SK-N-SH treated with all-trans-retinoic acid at 6 μM for 48 hours (cell line): Measurements from ENCODE around the gene NEU2.

ENCODE experiments used
- ATAC-seq: fragments of 200-7000 bp; cut with Tn5 transposase; 3 replicates; pipeline ENCODE4 v1.9.1; 2020; ENCODE audit warnings: mild to moderate bottlenecking, moderate library complexity
- ARNTL ChIP-seq: fragments of 450-650 bp; formaldehyde crosslinking; IDR thresholded peaks from 2 replicates; pipeline ENCODE4 v1.5.0; 2020; ENCODE audit warnings: low read depth, mild to moderate bottlenecking, moderate library complexity, borderline replicate concordance
- BACH2 ChIP-seq: fragments of 250-450 bp; sonication (Bioruptor Pico); IDR thresholded peaks from 2 replicates; pipeline ENCODE4 v1.9.0; 2021; ENCODE audit warnings: mild to moderate bottlenecking, borderline replicate concordance
- CSDC2 ChIP-seq: fragments of 250-450 bp; sonication (Bioruptor Pico); IDR thresholded peaks from 2 replicates; pipeline ENCODE4 v1.5.0; 2020; ENCODE audit warnings: mild to moderate bottlenecking, moderate library complexity
- ESRRG ChIP-seq: fragments of 250-450 bp; sonication (Bioruptor Pico); IDR thresholded peaks from 2 replicates; pipeline ENCODE4 v1.6.1; 2021; ENCODE audit warnings: mild to moderate bottlenecking
- GLIS3 ChIP-seq: fragments of 250-450 bp; sonication (Bioruptor Pico); IDR thresholded peaks from 2 replicates; pipeline ENCODE4 v1.5.0; 2020; ENCODE audit warnings: mild to moderate bottlenecking, moderate library complexity
- ISL1 ChIP-seq: fragments of 250-450 bp; sonication (Bioruptor Pico); IDR thresholded peaks from 2 replicates; pipeline ENCODE4 v2.1.2; 2022; ENCODE audit warnings: mild to moderate bottlenecking, moderate library complexity
- OSR1 ChIP-seq: fragments of 250-450 bp; sonication (Bioruptor Pico); IDR thresholded peaks from 2 replicates; pipeline ENCODE4 v1.8.0; 2022; ENCODE audit warnings: moderate library complexity, mild to moderate bottlenecking, inconsistent platforms
- PPARA ChIP-seq: fragments of 250-450 bp; sonication (Bioruptor Pico); IDR thresholded peaks from 2 replicates; pipeline ENCODE4 v1.5.0; 2020; ENCODE audit warnings: mild to moderate bottlenecking, borderline replicate concordance
- RARB ChIP-seq: fragments of 250-450 bp; sonication (Bioruptor Pico); IDR thresholded peaks from 2 replicates; pipeline ENCODE4 v1.8.0; 2021; ENCODE audit warnings: mild to moderate bottlenecking, moderate library complexity
- SNAI2 ChIP-seq: fragments of 250-450 bp; sonication (Bioruptor Pico); IDR thresholded peaks from 2 replicates; pipeline ENCODE4 v1.5.0; 2020; ENCODE audit warnings: mild to moderate bottlenecking, moderate library complexity
- TCF4 ChIP-seq: fragments of 250-450 bp; sonication (Bioruptor Pico); IDR thresholded peaks from 2 replicates; pipeline ENCODE4 v1.8.0; 2021; ENCODE audit warnings: mild to moderate bottlenecking, moderate library complexity, borderline replicate concordance
- TOX ChIP-seq: fragments of 250-450 bp; sonication (Bioruptor Pico); IDR thresholded peaks from 2 replicates; pipeline ENCODE4 v1.8.0; 2021; ENCODE audit warnings: mild to moderate bottlenecking, moderate library complexity, borderline replicate concordance
- ZC3H10 ChIP-seq: fragments of 250-450 bp; sonication (Bioruptor Pico); IDR thresholded peaks from 2 replicates; pipeline ENCODE4 v1.5.1; 2021; ENCODE audit warnings: mild to moderate bottlenecking, moderate library complexity
- ZFP3 ChIP-seq: fragments of 250-450 bp; sonication (Bioruptor Pico); IDR thresholded peaks from 2 replicates; pipeline ENCODE4 v1.5.0; 2020; ENCODE audit warnings: mild to moderate bottlenecking, moderate library complexity
- ZFP30 ChIP-seq: fragments of 450-650 bp; formaldehyde crosslinking; IDR thresholded peaks from 2 replicates; pipeline ENCODE4 v1.5.0; 2022; ENCODE audit warnings: mild to moderate bottlenecking, moderate library complexity
- ZNF565 ChIP-seq: fragments of 450-650 bp; formaldehyde crosslinking; conservative IDR thresholded peaks from 2 replicates; pipeline ENCODE4 v1.5.0; 2020; ENCODE audit warnings: low read depth, mild to moderate bottlenecking, moderate library complexity
- ZNF8 ChIP-seq: fragments of 450-650 bp; formaldehyde crosslinking; IDR thresholded peaks from 2 replicates; pipeline ENCODE4 v1.5.0; 2020; ENCODE audit warnings: mild to moderate bottlenecking, moderate library complexity
- TF ChIP-seq, protein P1 (sequence below): fragments of 250-450 bp; sonication (Bioruptor Pico); IDR thresholded peaks from 2 replicates; pipeline ENCODE4 v1.8.0; 2020; ENCODE audit warnings: mild to moderate bottlenecking, moderate library complexity, borderline replicate concordance
- TF ChIP-seq, protein P2 (sequence below): fragments of 250-450 bp; sonication (Bioruptor Pico); IDR thresholded peaks from 2 replicates; pipeline ENCODE4 v1.5.1; 2021; ENCODE audit warnings: mild to moderate bottlenecking, moderate library complexity
- TF ChIP-seq, protein P3 (sequence below): fragments of 250-450 bp; sonication (Bioruptor Pico); IDR thresholded peaks from 2 replicates; pipeline ENCODE4 v1.5.0; 2020; ENCODE audit warnings: mild to moderate bottlenecking, moderate library complexity

NEU2 gene

DNA sequence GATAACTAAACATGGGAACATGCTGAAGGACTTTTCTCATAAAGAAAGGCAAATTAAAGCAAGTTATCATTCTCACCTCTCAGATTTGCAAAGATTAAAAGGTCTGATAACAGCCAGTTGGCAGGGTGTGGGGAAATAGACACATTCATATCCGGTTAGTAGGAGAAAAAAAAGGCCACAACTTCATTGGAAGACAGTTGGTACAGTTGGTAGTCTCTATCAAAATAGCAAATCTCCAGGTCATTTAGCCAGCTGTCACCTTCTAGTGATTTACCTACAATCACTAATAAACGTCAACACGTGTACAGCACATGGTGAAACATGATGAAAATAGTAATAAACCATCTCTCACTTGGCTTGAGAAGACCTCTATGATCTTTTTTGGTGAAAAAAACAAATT, 44.3 kb downstream of the NEU2 start:
- TF ChIP-seq PPARA (CRISPR knock-in tag) (no peak), ZFP30 (no peak), ARNTL (CRISPR knock-in tag) (no peak)
- ATAC-seq, result no peak

DNA sequence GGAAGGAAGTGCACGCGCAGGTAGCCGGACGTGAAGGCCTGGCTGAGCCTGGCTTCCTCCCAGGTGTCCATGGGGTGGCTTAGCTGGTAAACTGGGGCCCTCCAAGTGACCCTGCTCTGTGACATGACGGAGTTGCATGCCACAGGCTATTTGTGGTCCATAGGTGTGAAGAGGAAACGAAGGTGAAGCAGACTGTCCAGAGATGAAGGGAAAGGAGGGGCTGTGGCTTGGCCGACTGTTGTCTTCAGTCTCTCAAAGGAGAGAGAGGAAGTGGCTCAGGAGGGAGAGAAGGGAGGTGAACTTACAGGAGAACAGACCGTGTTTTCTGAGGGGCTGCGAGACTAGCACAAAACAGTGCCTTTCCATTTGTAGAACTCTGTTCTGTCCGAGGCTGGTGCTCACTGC, 47.0 kb downstream of the NEU2 start:
- no peak for ATAC-seq
- TF ChIP-seq, protein P1, sequence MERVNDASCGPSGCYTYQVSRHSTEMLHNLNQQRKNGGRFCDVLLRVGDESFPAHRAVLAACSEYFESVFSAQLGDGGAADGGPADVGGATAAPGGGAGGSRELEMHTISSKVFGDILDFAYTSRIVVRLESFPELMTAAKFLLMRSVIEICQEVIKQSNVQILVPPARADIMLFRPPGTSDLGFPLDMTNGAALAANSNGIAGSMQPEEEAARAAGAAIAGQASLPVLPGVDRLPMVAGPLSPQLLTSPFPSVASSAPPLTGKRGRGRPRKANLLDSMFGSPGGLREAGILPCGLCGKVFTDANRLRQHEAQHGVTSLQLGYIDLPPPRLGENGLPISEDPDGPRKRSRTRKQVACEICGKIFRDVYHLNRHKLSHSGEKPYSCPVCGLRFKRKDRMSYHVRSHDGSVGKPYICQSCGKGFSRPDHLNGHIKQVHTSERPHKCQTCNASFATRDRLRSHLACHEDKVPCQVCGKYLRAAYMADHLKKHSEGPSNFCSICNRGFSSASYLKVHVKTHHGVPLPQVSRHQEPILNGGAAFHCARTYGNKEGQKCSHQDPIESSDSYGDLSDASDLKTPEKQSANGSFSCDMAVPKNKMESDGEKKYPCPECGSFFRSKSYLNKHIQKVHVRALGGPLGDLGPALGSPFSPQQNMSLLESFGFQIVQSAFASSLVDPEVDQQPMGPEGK (CRISPR knock-in tag), result no peak
- TF ChIP-seq ZFP3 (CRISPR knock-in tag), result no peak
- no peak for TF ChIP-seq ZFP30
- no peak for TF ChIP-seq ZNF8 (CRISPR knock-in tag)
- no peak for TF ChIP-seq OSR1 (CRISPR knock-in tag)
- TF ChIP-seq ZC3H10 (CRISPR knock-in tag), result no peak
- no peak for TF ChIP-seq BACH2 (CRISPR knock-in tag)
- TF ChIP-seq ISL1 (CRISPR knock-in tag), result no peak
- TF ChIP-seq, all 23 proteins: peak for 0

DNA sequence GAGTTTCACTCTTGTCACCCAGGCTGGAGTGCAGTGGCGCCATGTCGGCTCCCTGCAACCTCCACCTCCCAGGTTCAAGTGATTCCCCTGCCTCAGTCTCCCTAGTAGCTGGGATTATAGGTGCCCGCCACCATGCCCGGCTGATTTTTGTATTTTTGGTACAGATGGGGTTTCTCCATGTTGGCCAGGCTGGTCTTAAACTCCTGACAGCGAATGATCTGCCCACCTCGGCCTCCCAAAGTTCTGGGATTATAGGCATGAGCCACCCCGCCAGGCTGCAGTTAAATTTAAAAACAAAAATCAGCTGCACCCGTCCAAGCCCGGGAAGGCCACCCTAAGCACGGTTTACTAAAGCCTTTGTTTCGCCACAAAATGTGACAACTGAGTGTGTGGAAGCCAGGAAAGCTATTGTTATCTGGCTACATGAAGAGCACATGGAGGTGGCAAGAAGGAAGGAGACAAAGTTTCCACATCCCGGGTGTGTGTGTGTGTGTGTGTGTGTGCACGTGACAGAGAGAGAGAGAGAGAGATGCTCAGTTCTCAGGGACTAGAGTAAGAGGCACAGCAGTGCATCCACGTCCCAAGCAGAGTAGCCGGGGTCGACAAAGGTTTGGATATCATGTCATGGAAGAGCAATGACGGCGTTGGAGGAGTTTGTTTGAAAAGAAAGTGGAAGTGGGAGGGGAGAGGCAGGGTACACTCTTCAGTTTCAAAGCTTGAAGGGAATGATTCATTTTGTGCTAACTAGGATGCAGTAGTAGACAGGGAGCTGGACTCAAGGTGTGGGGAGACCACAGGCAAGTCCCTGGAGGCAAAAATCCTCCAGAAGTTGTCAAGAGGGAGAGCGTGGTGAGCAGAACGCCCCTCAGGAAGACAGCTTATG, 47.7 kb downstream of the NEU2 start:
- TF ChIP-seq CSDC2 (CRISPR knock-in tag) (no peak), SNAI2 (no peak), PPARA (CRISPR knock-in tag) (no peak), ZNF8 (CRISPR knock-in tag) (no peak), ZFP3 (CRISPR knock-in tag) (no peak), GLIS3 (CRISPR knock-in tag) (no peak), ZNF565 (CRISPR knock-in tag) (no peak), TOX (no peak), ESRRG (CRISPR knock-in tag) (no peak), ZC3H10 (CRISPR knock-in tag) (no peak)
- TF ChIP-seq, protein P1 (CRISPR knock-in tag), result no peak
- TF ChIP-seq, protein P2, sequence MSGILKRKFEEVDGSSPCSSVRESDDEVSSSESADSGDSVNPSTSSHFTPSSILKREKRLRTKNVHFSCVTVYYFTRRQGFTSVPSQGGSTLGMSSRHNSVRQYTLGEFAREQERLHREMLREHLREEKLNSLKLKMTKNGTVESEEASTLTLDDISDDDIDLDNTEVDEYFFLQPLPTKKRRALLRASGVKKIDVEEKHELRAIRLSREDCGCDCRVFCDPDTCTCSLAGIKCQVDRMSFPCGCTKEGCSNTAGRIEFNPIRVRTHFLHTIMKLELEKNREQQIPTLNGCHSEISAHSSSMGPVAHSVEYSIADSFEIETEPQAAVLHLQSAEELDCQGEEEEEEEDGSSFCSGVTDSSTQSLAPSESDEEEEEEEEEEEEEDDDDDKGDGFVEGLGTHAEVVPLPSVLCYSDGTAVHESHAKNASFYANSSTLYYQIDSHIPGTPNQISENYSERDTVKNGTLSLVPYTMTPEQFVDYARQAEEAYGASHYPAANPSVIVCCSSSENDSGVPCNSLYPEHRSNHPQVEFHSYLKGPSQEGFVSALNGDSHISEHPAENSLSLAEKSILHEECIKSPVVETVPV, result no peak
- no peak for ATAC-seq

DNA sequence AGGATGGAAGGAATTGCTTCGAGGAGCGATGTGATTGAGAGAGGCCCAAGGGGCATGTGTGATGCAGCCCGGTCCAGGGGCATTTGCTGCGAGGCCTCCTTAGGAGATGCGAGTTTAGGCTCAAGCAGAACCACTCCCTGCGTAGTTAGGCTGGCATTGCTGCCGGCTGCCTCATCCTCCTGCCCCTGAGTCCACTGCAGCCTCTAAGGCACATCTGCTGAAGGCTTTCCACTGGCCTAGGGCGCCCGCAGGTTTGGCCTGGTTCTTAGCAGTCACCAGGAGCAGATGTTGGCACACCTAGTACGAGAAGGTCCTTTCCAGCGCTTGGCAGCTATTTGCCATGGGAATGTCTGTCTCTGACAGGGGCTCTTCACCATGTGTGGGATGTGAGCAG, 48.4 kb downstream of the NEU2 start:
- TF ChIP-seq PPARA (CRISPR knock-in tag) (no peak), ZC3H10 (CRISPR knock-in tag) (no peak), ZFP30 (no peak), BACH2 (CRISPR knock-in tag) (no peak), ESRRG (CRISPR knock-in tag) (no peak), GLIS3 (CRISPR knock-in tag) (no peak), ISL1 (CRISPR knock-in tag) (no peak), TCF4 (CRISPR knock-in tag) (no peak), SNAI2 (no peak), OSR1 (CRISPR knock-in tag) (no peak), RARB (CRISPR knock-in tag) (no peak), ZFP3 (CRISPR knock-in tag) (no peak), ZNF8 (CRISPR knock-in tag) (no peak), CSDC2 (CRISPR knock-in tag) (no peak)
- TF ChIP-seq, protein P1 (CRISPR knock-in tag), result no peak
- TF ChIP-seq, protein P3, sequence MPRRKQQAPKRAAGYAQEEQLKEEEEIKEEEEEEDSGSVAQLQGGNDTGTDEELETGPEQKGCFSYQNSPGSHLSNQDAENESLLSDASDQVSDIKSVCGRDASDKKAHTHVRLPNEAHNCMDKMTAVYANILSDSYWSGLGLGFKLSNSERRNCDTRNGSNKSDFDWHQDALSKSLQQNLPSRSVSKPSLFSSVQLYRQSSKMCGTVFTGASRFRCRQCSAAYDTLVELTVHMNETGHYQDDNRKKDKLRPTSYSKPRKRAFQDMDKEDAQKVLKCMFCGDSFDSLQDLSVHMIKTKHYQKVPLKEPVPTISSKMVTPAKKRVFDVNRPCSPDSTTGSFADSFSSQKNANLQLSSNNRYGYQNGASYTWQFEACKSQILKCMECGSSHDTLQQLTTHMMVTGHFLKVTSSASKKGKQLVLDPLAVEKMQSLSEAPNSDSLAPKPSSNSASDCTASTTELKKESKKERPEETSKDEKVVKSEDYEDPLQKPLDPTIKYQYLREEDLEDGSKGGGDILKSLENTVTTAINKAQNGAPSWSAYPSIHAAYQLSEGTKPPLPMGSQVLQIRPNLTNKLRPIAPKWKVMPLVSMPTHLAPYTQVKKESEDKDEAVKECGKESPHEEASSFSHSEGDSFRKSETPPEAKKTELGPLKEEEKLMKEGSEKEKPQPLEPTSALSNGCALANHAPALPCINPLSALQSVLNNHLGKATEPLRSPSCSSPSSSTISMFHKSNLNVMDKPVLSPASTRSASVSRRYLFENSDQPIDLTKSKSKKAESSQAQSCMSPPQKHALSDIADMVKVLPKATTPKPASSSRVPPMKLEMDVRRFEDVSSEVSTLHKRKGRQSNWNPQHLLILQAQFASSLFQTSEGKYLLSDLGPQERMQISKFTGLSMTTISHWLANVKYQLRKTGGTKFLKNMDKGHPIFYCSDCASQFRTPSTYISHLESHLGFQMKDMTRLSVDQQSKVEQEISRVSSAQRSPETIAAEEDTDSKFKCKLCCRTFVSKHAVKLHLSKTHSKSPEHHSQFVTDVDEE (CRISPR knock-in tag), result no peak
- TF ChIP-seq, protein P2, result no peak
- no peak for ATAC-seq
